ENCODE measurements around the gene SLC6A18.

SLC6A18 gene

GRCh38 chr5:1229822-1230221 lies 4.6 kb downstream of the SLC6A18 start:
- no peak for TF ChIP-seq TAF1 (IDR thresholded peaks at IDR 0.05; ENCODE audit: borderline replicate concordance, low read depth, low read length)
- TF ChIP-seq POLR2A (IDR thresholded peaks at IDR 0.05; ENCODE audit: low read depth, low read length), result no peak
- TF ChIP-seq POLR2AphosphoS5 (IDR thresholded peaks at IDR 0.05; ENCODE audit: low read depth, low read length), result no peak
- DNase-seq (ENCODE audit: insufficient read length) (no peak), FAIRE-seq (no peak)

- FAIRE-seq (no peak), DNase-seq (ENCODE audit: insufficient read length) (no peak)
- TF ChIP-seq POLR2AphosphoS5 (IDR thresholded peaks at IDR 0.05; ENCODE audit: low read depth, low read length) (no peak), POLR2A (IDR thresholded peaks at IDR 0.05; ENCODE audit: low read depth, low read length) (no peak), TAF1 (IDR thresholded peaks at IDR 0.05; ENCODE audit: borderline replicate concordance, low read depth, low read length) (no peak)
These were observed 5.4 kb downstream of the SLC6A18 start for GRCh38 chr5:1230551-1230950.

- FAIRE-seq, result no peak
- DNase-seq (ENCODE audit: insufficient read length), result no peak
- TF ChIP-seq POLR2AphosphoS5 (IDR thresholded peaks at IDR 0.05; ENCODE audit: low read depth, low read length) (no peak), TAF1 (IDR thresholded peaks at IDR 0.05; ENCODE audit: borderline replicate concordance, low read depth, low read length) (no peak), POLR2A (IDR thresholded peaks at IDR 0.05; ENCODE audit: low read depth, low read length) (no peak)
These were observed 6.2 kb downstream of the SLC6A18 start for GRCh38 chr5:1231354-1231905.

DNA sequence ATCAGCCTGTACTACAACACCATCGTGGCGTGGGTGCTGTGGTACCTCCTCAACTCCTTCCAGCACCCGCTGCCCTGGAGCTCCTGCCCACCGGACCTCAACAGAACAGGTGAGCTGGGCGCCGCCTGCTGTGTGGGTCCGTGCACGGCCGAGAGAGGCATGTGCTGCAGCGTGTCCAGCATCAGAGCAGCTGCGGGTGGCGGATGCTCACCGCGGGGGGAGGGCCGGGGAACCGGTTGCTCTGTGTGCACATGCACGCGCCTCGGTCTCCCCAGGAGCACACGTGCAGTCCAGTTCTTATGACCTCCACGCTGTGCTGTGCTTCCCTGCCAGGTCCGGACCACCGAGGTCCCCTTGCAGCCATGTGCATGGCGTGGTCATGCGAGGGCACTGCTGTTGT lies 7.6 kb downstream of the SLC6A18 start:
- FAIRE-seq, result no peak
- TF ChIP-seq TAF1 (IDR thresholded peaks at IDR 0.05; ENCODE audit: borderline replicate concordance, low read depth, low read length) (no peak), POLR2A (IDR thresholded peaks at IDR 0.05; ENCODE audit: low read depth, low read length) (no peak), POLR2AphosphoS5 (IDR thresholded peaks at IDR 0.05; ENCODE audit: low read depth, low read length) (no peak)
- DNase-seq (ENCODE audit: insufficient read length), result no peak

DNA sequence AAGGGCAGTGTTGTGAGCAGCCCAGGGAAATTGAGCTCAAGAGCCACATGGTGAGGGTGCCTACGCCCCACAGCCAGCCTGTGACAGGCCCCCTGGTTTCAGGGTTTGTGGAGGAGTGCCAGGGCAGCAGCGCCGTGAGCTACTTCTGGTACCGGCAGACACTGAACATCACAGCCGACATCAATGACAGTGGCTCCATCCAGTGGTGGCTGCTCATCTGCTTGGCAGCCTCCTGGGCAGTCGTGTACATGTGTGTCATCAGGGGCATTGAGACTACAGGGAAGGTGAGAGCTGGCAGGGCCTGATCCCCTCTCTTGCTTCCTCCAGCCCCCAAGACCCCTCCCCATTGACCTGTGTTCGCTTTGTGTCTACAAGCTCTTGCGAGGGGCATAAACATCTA lies 10.2 kb downstream of the SLC6A18 start:
- DNase-seq (ENCODE audit: insufficient read length) (no peak), FAIRE-seq (no peak)
- TF ChIP-seq POLR2A (IDR thresholded peaks at IDR 0.05; ENCODE audit: low read depth, low read length) (no peak), TAF1 (IDR thresholded peaks at IDR 0.05; ENCODE audit: borderline replicate concordance, low read depth, low read length) (no peak), POLR2AphosphoS5 (IDR thresholded peaks at IDR 0.05; ENCODE audit: low read depth, low read length) (no peak)

GRCh38 chr5:1235838-1236237 lies 10.7 kb downstream of the SLC6A18 start:
- FAIRE-seq (no peak), DNase-seq (ENCODE audit: insufficient read length) (no peak)
- no peak for TF ChIP-seq POLR2AphosphoS5 (IDR thresholded peaks at IDR 0.05; ENCODE audit: low read depth, low read length)
- no peak for TF ChIP-seq TAF1 (IDR thresholded peaks at IDR 0.05; ENCODE audit: borderline replicate concordance, low read depth, low read length)
- no peak for TF ChIP-seq POLR2A (IDR thresholded peaks at IDR 0.05; ENCODE audit: low read depth, low read length)

GRCh38 chr5:1239505-1240251 lies 14.5 kb downstream of the SLC6A18 start:
- FAIRE-seq (no peak), DNase-seq (ENCODE audit: insufficient read length) (no peak)
- TF ChIP-seq POLR2A (IDR thresholded peaks at IDR 0.05; ENCODE audit: low read depth, low read length), result no peak
- TF ChIP-seq TAF1 (IDR thresholded peaks at IDR 0.05; ENCODE audit: borderline replicate concordance, low read depth, low read length), result no peak
- no peak for TF ChIP-seq POLR2AphosphoS5 (IDR thresholded peaks at IDR 0.05; ENCODE audit: low read depth, low read length)

- DNase-seq (ENCODE audit: insufficient read length) (no peak), FAIRE-seq (no peak)
- TF ChIP-seq TAF1 (IDR thresholded peaks at IDR 0.05; ENCODE audit: borderline replicate concordance, low read depth, low read length) (no peak), POLR2A (IDR thresholded peaks at IDR 0.05; ENCODE audit: low read depth, low read length) (no peak), POLR2AphosphoS5 (IDR thresholded peaks at IDR 0.05; ENCODE audit: low read depth, low read length) (no peak)
These were observed 15.5 kb downstream of the SLC6A18 start for GRCh38 chr5:1240496-1241260.

GRCh38 chr5:1241509-1242080 lies 16.4 kb downstream of the SLC6A18 start:
- no peak for FAIRE-seq
- DNase-seq (ENCODE audit: insufficient read length), result no peak

DNA sequence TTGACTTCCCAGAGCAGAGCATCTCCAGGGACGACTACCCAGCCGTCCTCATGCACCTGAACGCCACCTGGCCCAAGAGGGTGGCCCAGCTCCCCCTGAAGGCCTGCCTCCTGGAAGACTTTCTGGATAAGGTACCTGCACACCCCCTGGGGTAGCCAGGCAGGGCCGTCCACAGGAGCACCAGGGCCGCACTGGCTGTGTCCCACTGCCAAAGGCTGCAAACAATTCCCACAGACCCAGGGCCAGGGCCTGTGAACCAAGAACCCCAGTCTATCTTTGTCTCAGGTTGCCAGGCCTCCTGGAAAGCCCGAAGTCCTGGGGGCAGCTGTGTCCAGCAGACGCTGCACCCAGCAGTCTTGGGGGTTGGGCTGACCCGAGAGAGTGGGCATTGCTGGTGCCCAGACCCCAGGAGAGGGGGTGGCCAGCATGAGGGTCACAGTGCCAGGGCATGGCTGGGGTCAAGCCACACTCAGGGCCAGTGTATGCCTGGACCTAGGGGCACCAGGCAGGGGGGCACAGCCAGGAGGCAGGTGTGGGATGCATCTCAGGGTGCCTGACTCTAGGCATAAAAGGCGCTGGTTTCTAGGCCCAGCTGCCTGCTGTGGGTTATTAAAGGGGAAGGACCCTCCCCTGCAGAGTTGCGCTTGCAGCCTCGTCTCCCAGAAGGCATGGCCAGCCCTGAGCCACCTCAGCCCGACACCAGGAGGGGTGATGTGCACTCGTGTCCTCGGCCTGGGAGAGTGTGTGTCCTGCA lies 17.7 kb downstream of the SLC6A18 start:
- no peak for DNase-seq (ENCODE audit: insufficient read length)
- TF ChIP-seq POLR2A (IDR thresholded peaks at IDR 0.05; ENCODE audit: low read depth, low read length) (no peak), POLR2AphosphoS5 (IDR thresholded peaks at IDR 0.05; ENCODE audit: low read depth, low read length) (no peak), TAF1 (IDR thresholded peaks at IDR 0.05; ENCODE audit: borderline replicate concordance, low read depth, low read length) (no peak)
- FAIRE-seq, result no peak

More at GRCh38 chr5:1241509-1242080, 16.4 kb downstream of the SLC6A18 start:
- TF ChIP-seq TAF1 (IDR thresholded peaks at IDR 0.05; ENCODE audit: borderline replicate concordance, low read depth, low read length) (no peak), POLR2A (IDR thresholded peaks at IDR 0.05; ENCODE audit: low read depth, low read length) (no peak), POLR2AphosphoS5 (IDR thresholded peaks at IDR 0.05; ENCODE audit: low read depth, low read length) (no peak)

All from GM12892 (cell line).